COLO668 (cell line): Measurements from ENCODE around the gene ATXN2.
"Not testable (repeated sequence)": the region's sequence is repeated elsewhere in the genome, so short reads cannot be mapped to it uniquely, and the experiment has no call there.

Experiments used
- DNase-seq: peaks from one replicate; lab custom pipeline; 2025; ENCODE audit not compliant: unreplicated experiment; lab: John Stamatoyannopoulos, UW

The ATXN2 gene

DNA sequence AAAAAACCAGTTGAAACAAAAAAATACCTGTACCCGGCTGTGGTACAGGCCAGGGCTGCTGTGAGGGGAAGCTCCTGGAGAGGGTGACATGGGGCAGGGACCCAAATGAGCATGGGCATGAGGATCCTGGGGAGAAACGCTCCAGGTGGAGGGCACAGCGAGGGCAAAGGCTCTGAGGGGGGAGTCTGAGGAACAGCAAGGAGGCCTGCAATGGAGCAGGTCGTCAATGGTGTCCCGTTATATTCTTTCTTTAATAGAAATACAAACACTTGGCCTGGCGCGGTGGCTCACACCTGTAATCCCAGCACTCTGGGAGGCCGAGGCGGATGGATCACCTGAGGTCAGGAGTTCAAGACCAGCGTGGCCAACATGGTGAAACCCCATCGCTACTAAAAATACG, 1.9 kb upstream of the ATXN2 start:
- DNase-seq, result not testable (repeated sequence)

DNA sequence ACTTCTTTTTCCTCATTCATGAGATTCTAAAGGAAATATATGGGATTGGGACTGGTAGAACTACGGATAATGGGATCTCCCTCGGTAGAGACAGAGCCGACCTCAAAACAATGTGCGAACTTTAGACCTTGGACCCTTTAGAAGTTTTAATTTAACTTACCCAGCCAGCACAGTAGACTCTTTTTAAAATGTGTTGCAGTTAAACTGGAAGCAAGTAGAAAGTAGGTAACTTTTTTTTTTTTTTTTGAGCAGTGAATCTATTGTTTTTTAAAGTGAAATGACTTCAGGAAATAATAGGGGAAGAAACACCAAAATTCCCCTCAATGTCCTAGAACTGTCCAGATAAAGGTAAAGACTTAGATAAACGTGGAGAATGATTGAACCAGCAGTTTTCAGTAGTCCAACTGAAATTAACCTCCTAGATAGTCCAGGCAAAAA, 1.1 kb upstream of the ATXN2 start:
- DNase-seq, result no peak

DNA sequence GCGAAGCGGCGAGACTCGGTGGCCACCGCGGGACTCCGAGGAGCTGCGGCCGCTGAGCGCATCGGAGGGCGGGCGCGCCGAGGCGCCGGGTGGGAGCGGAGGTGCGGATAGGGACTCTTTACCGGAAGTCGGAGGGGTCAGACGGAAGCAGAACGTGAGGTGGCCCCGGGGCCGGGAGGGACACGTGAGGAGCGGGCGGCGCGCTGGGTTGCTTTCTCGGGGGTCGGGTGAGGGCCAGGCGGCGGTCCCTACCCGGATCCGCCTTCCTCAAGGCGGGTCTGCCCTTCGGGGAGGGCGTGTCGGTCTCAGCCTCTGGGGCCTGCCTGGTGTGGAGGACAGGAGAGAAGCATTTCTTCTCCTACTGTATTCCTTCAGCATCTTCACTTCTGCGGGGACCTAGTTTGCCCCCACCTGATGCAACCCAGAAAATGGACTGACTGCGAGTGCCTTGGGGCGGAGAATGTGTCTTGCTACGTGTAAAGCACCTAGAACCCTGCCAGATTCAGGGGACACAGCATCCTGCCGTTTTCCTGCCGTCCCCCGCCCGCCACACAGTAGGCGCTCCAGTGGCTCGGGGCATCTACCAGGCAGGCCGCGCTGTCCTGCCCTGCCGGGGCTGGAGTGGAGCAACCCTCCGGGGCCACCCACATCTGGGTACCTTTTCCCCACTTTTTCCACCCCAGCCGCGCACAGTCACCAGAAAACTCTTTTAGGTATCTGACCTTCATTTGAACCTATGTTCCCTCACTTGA, 514 bp upstream of the ATXN2 start:
- peak; percentile 96 for DNase-seq

DNA sequence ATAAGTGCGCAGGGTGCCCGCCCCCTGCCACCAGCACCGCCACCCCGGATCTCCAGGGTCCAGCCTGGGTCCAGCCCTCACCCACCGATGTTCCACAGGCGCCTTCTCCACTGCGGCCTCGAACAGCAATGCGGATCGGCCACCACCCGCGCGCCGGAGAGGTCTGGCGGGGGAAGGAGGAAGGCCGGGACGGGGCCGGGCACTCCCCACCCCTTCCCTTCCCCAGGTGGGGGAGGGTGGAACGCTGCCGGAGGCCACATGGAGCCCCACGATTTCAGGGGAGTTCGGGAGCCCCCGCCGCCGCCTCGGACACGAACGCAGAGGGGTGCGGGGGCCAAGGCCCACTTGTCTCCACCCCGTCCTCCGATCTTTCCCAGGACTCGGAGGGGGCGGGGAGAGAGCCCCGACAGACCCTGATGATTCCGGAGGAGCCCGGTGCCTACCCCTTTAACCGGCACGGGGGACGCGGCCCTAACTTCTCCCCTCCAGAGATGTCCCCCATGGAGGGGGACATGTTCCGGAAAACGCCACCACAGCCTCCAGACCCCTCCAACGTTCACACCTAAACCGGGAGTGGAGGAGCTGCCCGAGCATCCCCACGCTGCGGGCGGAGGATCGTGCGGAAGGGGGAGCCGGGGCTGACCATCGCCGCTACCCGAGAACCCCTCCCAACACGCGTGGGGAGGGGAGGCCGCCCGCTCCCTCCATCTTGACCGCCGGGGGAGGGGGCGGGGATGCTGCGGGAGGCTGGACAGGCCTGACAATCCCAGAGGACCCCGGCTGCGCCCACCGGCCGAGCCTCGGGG, 1.1 kb downstream of the ATXN2 start:
- peak; percentile 60 for DNase-seq

DNA sequence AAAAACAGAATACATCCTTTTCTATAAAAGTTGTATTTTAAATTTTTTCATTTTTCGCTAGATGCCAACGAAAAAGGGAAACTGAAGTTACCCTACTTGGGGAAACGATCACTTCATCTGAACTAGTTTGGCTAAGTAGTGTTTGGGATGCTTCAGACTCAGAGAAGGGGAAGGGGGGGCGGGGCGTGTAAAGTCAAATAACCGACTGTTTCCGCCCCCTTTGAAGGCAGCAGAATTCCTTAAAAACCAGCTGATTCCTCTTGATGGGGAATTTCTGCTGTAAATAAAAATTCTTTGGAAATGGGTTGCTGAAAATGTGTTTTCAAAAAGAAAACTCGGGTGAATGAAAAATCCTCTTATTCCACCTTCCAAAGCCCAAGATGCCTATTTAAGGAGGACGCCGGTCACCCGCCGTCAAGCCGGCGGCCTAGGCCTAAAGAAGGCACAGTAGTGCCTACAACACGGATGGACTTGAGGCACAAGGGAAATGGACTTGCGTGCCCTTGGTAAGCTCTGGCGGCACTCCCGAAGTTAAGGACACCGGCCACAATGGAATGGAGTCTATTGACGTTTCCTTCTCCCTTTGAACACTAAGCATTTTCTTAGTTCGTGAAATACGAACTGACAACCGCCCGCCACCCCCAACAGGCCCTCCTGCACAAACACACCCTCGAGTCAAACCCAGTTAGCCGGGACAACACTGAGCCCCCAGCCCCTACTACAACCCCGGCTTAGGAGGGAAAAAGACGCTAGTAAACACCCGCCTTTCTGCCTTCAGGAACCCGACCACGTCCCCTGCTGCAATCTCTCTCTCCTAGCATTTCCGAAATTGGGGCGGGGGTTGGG, 1.9 kb downstream of the ATXN2 start:
- DNase-seq, result peak; percentile 58

DNA sequence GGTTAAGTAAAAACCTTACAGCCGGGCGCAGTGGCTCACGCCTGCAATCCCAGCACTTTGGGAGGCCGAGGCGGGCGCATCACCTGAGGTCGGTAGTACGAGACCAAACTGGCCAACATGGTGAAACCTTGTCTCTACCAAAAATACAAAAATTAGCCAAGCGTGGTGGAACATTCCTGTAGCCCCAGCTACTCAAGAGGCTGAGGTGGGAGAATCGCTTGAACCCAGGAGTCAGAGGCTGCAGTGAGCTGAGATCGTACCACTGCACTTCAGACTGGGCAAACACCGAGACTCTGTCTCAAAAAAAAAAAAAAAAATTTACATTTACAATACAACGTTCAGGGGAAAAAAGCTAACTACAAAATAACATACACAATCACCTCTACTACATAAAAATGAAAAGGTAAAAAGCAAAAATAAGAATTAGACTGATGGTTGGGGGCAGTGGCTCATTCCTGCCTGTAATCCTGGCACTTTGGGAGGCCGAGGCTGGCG, 3.7 kb downstream of the ATXN2 start:
- not testable (repeated sequence) for DNase-seq

DNA sequence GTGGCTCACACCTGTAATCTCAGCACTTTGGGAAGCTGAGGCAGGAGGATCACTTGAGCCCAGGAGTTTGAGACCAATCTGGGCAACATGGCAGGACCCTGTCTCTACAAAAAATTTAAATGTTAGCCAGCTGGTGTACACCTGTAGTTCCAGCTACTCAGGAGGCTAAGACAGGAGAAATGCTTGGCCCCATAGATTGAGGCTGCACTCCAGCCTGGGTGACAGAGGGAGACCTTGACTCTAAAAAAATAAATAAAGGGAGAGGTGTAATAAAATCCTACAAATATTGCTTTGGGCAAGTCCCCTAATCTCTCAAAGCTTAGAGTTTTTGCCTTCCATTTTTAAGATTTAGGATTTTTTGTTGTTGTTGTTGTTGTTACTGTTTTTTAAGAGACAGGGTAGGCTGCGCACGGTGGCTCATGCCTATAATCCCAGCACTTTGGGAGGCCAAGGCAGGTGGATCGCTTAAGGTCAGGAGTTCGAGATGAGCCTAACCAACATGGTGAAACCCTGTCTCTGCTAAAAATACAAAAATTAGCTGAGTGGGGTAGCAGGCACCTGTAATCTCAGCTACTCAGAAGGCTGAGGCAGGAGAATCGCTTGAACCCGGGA, 7.6 kb downstream of the ATXN2 start:
- not testable (repeated sequence) for DNase-seq

DNA sequence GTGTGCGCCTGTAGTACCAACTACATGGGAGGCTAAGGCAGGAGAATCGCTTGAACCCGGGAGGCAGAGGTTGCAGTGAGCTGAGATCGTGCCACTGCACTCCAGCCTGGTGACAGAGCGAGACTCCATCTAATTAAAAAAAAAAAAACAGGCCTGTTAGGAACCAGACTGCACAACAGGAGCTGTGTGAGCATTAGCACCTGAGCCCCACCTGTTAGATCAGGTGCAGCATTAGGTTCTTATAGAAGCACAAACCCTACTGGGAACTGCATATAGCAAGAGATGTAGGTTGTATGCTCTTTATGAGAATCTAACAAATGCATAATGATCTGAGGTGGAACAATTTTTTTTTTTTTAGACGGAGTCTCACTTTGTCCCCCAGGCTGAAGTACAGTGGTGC, 8.6 kb downstream of the ATXN2 start:
- no peak for DNase-seq

DNA sequence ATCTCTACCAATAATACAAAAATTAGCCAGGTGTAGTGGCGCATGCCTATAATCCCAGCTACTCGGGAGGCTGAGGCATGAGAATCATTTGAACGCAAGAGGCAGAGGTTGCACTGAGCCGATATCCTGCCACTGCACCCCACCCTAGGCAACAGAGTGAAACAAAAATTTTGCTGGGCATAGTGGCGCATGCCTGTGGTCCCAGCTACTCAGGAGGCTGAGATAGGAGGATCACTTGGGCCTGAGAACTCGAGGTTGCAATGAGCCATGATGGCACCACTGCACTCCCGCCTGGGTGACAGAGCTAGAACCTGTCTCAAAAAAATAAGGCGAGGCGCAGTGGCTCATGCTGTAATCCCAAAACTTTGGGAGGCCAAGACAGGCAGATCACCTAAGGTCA, 9.5 kb downstream of the ATXN2 start:
- no peak for DNase-seq

DNA sequence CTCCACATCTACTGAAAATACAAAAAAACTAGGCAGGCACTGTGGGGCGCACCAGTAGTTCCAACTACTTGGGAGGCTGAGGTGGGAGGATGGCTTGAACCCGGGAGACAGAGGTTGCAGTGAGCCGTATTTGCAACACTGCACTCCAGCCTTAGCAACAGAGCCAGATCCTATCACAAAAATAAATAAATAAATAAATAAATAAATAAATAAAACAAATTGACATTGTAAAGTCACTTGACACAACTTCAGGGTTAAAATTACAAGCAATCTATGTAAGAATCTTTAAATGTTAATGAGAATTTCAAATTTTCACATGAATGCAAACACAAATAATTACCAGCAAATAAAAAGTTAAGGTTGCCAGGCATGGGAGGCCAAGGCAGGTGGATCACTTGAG, 11.1 kb downstream of the ATXN2 start:
- no peak for DNase-seq

DNA sequence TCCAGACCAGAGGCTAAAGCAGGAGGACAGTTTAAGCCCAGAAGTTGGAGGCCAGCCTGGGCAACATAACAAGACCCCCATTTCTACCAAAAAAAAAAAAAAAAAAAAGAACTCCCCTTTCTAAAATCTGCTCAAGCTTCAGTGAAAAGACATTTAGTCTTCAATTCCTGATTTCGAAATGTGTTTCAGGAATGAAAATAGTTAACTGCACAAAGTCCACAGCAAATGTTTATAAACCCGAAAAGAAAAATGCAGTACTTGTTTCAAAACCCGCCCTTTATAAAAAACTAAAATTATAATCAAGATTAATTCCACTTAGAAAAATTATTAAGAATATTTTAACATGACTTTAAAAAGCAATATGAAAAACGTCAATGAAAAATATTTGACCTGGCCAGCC, 12.1 kb downstream of the ATXN2 start:
- no peak for DNase-seq

DNA sequence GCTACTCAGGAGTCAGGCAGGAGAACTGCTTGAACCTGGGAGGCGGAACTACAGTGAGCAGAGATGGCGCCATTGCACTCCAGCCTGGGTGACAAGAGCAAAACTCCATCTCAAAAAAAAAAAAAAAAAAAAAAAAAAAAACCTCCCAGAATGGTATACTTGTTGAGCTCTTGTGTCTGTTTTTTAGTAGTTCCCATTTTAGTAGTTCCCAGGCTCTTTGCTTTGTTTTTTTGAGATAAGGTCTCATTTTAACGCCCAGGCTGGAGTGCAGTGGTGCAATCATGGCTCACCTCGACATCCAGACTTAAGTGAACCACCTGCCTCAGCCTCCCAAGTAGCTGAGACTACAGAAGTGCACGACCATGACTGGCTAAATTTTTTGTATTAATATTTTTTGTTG, 13.4 kb downstream of the ATXN2 start:
- DNase-seq, result no peak

DNA sequence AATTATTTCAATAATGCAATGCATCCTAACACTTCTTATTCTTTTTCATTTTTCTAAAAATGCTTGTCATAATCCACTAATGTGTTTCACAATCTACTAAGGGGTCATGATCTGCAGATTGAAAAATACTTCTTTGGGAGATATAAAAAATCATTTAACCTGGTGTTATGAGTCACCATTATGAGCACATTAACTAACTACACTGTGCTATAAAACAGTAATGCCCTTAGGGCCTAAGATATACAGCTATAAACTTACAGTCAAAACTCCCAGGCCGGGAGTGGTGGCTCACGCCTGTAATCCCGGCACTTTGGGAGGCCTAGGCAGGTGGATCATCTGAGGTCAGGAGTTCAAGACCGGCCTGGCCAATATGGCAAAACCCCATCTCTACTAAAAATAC, 14.2 kb downstream of the ATXN2 start:
- DNase-seq, result no peak

DNA sequence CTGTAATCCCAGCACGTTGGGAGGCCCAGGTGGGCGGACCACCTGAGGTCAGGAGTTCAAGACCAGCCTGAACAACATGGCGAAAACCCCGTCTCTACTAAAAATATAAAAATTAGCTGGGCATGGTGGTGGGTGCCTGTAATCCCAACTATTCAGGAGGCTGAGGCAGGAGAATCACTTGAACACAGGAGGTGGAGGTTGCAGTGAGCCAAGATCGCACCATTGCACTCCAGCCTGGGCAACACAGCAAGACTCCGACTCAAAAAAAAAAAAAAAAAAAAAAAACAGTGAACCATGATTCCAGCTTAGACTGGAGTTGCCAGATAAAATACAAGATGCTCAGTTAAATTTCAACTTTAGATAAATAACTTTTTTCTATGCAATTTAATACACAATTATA, 15.6 kb downstream of the ATXN2 start:
- DNase-seq, result not testable (repeated sequence)

DNA sequence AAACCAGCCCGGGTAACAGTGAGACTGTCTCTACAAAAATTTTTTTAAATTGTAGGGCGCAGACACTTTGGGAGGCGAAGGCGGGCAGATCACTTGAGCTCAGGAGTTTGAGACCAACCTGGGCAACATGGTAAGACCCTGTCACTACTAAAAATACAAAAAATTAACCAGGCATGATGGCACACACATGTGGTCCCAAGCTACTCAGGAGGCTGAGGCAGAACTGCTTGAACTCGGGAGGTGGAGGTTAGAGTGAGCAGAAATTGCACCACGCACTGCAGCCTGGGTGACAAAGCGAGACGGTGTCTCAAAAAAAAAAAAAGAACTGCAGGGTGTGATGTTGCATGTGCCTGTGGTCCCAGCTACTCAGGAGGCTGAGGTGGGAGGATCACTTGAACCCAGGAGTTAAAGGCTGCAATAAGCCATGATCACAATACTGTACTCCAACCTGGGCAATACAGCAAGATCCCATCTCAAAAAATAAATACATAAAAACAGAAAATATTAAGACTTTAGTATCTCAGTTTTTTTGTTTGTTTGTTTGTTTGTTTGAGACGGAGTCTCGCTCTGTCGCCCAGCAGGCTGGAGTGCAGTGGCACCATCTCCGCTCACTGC, 16.9 kb downstream of the ATXN2 start:
- no peak for DNase-seq

DNA sequence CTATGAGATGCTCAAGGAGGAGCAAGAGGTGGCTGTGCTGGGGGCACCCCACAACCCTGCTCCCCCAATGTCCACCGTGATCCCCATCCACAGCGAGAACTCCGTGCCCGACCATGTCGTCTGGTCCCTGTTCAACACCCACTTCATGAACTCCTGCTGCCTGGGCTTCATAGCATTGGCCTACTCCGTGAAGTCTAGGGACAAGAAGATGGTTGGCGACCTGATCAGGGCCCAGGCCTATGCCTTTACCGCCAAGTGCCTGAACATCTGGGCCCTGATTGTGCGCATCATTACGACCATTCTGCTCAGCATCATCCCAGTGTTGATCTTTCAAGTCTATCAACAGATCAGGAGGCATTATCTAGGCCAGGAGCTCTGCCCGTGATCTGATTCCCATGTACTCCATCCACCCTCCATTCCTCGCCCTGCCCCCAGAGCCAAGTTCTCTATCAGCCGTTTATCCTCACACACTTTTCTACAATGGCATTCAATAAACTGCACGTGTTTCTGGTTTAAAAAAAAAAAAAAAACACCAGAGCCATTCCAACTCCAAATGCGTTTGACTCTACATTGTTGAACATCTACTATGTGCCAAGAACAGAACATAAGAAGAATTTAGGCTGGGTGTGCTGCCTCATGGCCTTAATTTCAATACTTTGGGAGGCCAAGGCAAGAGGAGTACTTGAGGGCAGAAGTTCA, 17.5 kb downstream of the ATXN2 start:
- no peak for DNase-seq

DNA sequence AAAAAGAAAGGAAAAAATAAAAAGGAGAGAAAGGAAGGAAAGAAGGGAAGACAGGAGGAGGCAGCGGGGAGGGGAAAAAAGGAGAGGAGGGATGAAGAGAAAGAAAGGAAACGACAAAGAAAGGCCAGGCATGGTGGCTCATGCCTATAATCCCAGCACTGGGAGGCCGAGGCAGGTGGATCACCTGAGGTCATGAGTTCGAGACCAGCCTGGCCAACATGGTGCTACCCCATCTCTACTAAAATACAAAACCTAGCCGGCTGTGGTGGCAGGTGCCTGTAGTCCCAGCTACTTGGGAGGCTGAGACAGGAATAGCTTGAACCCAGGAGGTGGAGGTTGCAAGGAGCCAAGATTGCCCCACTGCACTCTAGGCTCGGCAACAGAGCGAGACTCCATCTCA, 18.4 kb downstream of the ATXN2 start:
- no peak for DNase-seq

DNA sequence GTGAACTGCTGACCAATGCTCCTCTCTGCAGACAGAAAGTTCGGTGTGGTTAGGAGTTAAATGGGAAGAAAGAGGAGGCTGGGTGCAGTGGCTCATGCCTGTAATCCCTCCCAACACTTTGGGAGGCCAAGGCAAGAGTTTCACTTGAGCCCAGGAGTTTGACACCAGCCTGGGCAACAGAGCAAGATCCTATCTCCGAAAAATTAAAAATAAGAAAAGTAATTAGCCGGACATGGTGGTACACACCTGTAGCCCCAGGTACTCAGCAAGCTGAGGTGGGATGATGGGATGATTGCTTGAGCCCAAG, 19.0 kb downstream of the ATXN2 start:
- no peak for DNase-seq

DNA sequence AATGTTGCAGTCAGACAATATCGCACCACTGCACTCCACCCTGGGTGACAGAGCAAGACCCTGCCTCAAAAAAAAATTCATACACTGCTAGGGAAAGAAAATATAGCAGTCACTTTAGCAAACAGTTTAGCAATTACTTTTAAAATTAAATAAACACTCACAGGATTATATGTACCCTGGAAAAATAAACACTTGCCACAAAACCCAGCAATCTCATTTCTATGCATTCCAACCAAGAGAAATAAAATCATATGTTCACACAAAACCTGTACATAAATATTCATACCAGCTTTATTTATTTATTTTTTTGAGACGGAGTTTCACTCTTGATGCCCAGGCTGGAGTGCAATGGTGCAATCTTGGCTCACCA, 20.2 kb downstream of the ATXN2 start:
- no peak for DNase-seq

DNA sequence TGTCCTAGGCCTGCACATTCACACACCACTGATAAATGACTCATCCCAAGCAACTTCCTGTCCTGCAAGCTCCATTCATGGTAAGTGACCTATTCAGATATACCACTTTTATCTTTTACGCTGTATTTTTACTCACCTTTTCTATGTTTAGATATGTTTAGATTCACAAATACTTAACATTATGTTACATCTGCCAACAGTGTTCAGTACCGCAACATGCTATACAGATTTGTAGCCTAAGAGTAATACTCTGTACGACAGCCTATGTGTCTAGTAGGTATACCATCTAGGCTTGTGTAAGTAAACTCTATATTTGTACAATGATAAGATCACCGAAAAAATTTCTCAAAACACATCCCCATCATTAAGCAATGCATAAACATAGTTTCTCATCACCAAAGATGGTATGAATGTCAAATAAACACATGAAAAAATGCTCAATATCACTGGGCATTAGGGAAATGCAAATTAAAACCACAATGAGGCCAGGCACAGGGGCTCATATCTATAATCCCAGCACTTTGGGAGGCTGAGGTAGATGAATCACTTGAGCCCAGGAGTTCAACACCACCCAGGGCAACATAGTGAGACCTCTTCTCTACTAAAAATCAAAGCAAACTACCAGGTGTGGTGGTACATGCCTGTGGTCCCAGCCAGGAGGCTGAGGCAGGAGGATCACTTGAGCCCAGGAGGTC, 20.7 kb downstream of the ATXN2 start:
- DNase-seq, result no peak
